HEK293T (cell line): Measurements from ENCODE around the gene CCDC86.

Experiments used
- BHLHE40 ChIP-seq: fragments of 450-650 bp; IDR thresholded peaks from 2 replicates; pipeline ENCODE4 v1.6.1; 2016; ENCODE audit warnings: mild to moderate bottlenecking, moderate library complexity, borderline replicate concordance
- CTBP1 ChIP-seq: fragments of 450-650 bp; IDR thresholded peaks from 2 replicates; pipeline ENCODE4 v1.6.1; 2016; ENCODE audit warnings: borderline replicate concordance
- FOXM1 ChIP-seq: fragments of 450-650 bp; IDR thresholded peaks from 2 replicates; pipeline ENCODE4 v1.6.1; 2017; ENCODE audit warnings: mild to moderate bottlenecking, borderline replicate concordance
- NFRKB ChIP-seq: fragments of 450-650 bp; IDR thresholded peaks from 2 replicates; pipeline ENCODE4 v1.6.1; 2016; ENCODE audit warnings: mild to moderate bottlenecking, moderate library complexity
- PKNOX1 ChIP-seq: fragments of 450-650 bp; IDR thresholded peaks from 2 replicates; pipeline ENCODE4 v1.6.1; 2016
- SP1 ChIP-seq: fragments of 450-650 bp; IDR thresholded peaks from 2 replicates; pipeline ENCODE4 v1.6.1; 2017
- SUZ12 ChIP-seq: fragments of 450-650 bp; IDR thresholded peaks from 2 replicates; pipeline ENCODE4 v1.6.1; 2016; ENCODE audit warnings: mild to moderate bottlenecking
- TARDBP ChIP-seq: fragments of 450-650 bp; IDR thresholded peaks from 2 replicates; pipeline ENCODE4 v1.6.1; 2016
- ZNF384 ChIP-seq: fragments of 450-650 bp; IDR thresholded peaks from 2 replicates; pipeline ENCODE4 v1.6.1; 2016

- TF ChIP-seq NFRKB (no peak), PKNOX1 (no peak), SP1 (no peak), TARDBP (no peak), BHLHE40 (no peak), CTBP1 (no peak), ZNF384 (no peak), SUZ12 (no peak), FOXM1 (no peak)
These were observed 32.2 kb upstream of the CCDC86 start for GRCh38 chr11:60809691-60810090.
